Muscle layer of duodenum (tissue), 2 donors: Measurements from ENCODE around the gene GMEB2.

Experiments used
- H3K27ac ChIP-seq: one replicate; pipeline ENCODE4 v1.7.0; 2013; ENCODE audit warnings: mild to moderate bottlenecking, low read length
- H3K27me3 ChIP-seq: one replicate; pipeline ENCODE4 v1.7.0; 2013; ENCODE audit warnings: low read depth, mild to moderate bottlenecking, control low read depth, low read length
- H3K36me3 ChIP-seq, 2 donors: one replicate each; pipeline ENCODE4 v1.7.0; 2013; ENCODE audit warnings: low read length in 2 of 2, control low read depth in 1 of 2, mild to moderate bottlenecking in 1 of 2; ENCODE audit not compliant: insufficient read depth in 2 of 2, control insufficient read depth in 1 of 2
- H3K4me1 ChIP-seq, 2 donors: one replicate each; pipeline ENCODE4 v1.7.0; 2013; ENCODE audit warnings: low read length in 2 of 2, mild to moderate bottlenecking in 2 of 2, control low read depth in 1 of 2, moderate library complexity in 1 of 2; ENCODE audit not compliant: insufficient read depth in 2 of 2, control insufficient read depth in 1 of 2
- H3K4me3 ChIP-seq, 2 donors: one replicate each; pipeline ENCODE4 v1.7.0; 2013; ENCODE audit warnings: low read length in 2 of 2, low read depth in 1 of 2, mild to moderate bottlenecking in 1 of 2
- H3K9me3 ChIP-seq, 2 donors: one replicate each; pipeline ENCODE4 v1.7.0; 2013; ENCODE audit warnings: low read length in 2 of 2, control low read depth in 1 of 2, mild to moderate bottlenecking in 1 of 2; ENCODE audit not compliant: control insufficient read depth in 1 of 2
- donor health status: healthy.

The GMEB2 gene

GRCh38 chr20:63542031-63542559 lies 84.8 kb downstream of the GMEB2 start:
- H3K4me1 ChIP-seq, result peaks cover 0 to 9% of the 10 kb centered on the region in 2 donors
- no peaks in the 10 kb centered on the region for H3K36me3 ChIP-seq
- H3K27me3 ChIP-seq, result peaks cover 4% of the 10 kb centered on the region
- H3K9me3 ChIP-seq, result no peaks in the 10 kb centered on the region
- no peak overlapping the region for H3K4me3 ChIP-seq
- no peak overlapping the region for H3K27ac ChIP-seq

- Histone ChIP-seq H3K9me3 (no peaks in the 10 kb centered on the region), H3K27me3 (peaks cover 4% of the 10 kb centered on the region), H3K4me3 (no peak overlapping the region), H3K27ac (no peak overlapping the region), H3K36me3 (no peaks in the 10 kb centered on the region), H3K4me1 (peaks cover 0 to 10% of the 10 kb centered on the region in 2 donors)
These were observed 85.5 kb downstream of the GMEB2 start for GRCh38 chr20:63541371-63541770.

GRCh38 chr20:63540417-63541186 lies 86.3 kb downstream of the GMEB2 start:
- no peaks in the 10 kb centered on the region for H3K36me3 ChIP-seq
- H3K4me1 ChIP-seq, result peaks cover 0 to 10% of the 10 kb centered on the region in 2 donors
- H3K4me3 ChIP-seq, result no peak overlapping the region
- H3K27ac ChIP-seq, result no peak overlapping the region
- no peaks in the 10 kb centered on the region for H3K9me3 ChIP-seq
- no peaks in the 10 kb centered on the region for H3K27me3 ChIP-seq

DNA sequence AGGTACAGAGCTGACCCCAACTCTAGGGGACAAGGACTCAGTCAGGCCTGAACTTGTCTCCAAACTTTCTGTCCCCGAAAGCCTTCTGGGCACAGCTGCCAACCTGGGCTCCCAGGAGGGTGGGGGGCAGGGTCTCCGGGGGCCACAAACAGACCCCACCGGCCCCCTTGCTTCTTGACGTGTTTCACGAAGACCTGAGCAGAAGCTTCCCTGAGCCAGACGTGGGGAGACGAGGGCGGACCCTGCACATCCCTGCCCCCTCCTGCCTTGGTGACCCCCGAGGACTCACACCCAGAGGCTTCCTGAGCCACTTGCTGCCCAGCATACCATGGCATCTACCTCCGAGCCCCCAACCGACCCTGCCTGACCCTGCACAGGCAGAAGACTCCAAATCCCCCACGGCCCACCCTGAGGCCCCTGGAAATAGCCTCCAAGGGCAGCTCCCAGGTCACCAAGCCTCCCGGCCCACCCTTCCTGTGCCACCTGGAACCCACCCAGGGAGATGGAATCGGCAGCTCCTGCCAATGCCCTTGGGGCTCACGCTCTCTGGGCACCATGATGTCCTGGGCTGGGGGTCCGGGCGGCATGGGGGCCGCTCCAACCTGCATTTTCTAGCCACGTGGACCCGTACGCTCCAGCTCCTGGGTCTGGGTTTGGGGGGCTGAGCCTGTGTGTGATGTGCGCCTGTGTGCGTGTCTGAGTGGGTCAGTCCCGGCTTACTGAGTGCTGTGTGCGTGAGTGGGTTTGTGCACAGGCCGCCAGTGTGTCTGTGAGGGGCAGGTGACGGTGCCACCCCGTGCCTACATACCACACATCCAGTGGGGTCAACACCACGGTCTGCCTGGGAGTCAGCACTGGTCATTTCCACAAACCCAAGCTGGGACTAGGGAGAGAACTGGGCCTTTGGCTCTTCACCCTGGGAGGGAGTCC lies 87.2 kb downstream of the GMEB2 start:
- Histone ChIP-seq H3K4me3 (no peak overlapping the region), H3K27ac (no peak overlapping the region), H3K9me3 (no peaks in the 10 kb centered on the region)

GRCh38 chr20:63539092-63539430 lies 87.8 kb downstream of the GMEB2 start:
- Histone ChIP-seq H3K27me3 (no peaks in the 10 kb centered on the region), H3K36me3 (no peaks in the 10 kb centered on the region), H3K9me3 (no peaks in the 10 kb centered on the region), H3K4me3 (no peak overlapping the region), H3K27ac (no peak overlapping the region), H3K4me1 (peaks cover 0 to 10% of the 10 kb centered on the region in 2 donors)

More for the DNA sequence above, 87.2 kb downstream of the GMEB2 start:
- Histone ChIP-seq H3K27me3 (no peaks in the 10 kb centered on the region), H3K4me1 (peaks cover 0 to 10% of the 10 kb centered on the region in 2 donors), H3K36me3 (no peaks in the 10 kb centered on the region)

- H3K36me3 ChIP-seq, result no peaks in the 10 kb centered on the region
- no peak overlapping the region for H3K27ac ChIP-seq
- peak overlapping the region in 1 of 2 donors; percentile 6 for H3K4me3 ChIP-seq
- H3K9me3 ChIP-seq, result no peaks in the 10 kb centered on the region
- no peaks in the 10 kb centered on the region for H3K27me3 ChIP-seq
- H3K4me1 ChIP-seq, result peaks cover 0 to 10% of the 10 kb centered on the region in 2 donors
These were observed 88.5 kb downstream of the GMEB2 start for GRCh38 chr20:63538204-63539091.
